H9 (cell line): ENCODE results near the gene KIF24. TPM values are rescaled to one million over a fixed set of nuclear protein-coding genes. Genes with fewer than 3 reads are reported as not detected.

ENCODE experiments used
- DNase-seq: peaks from one replicate; pipeline ENCODE4 v3.0.0-alpha.2; 2017
- H2AFZ ChIP-seq: one replicate; pipeline ENCODE4 v1.6.1; 2013; ENCODE audit warnings: mild to moderate bottlenecking, low read length, control low read depth, moderate library complexity
- H2AK5ac ChIP-seq: 2 replicates; pipeline ENCODE4 v1.6.1; 2013; ENCODE audit warnings: low read length, control low read depth, mixed read lengths; ENCODE audit not compliant: insufficient read length
- H2BK120ac ChIP-seq: one replicate; pipeline ENCODE4 v1.6.1; 2013; ENCODE audit warnings: low read depth, mild to moderate bottlenecking, low read length, control low read depth, inconsistent platforms; ENCODE audit not compliant: poor library complexity, severe bottlenecking
- H2BK12ac ChIP-seq: 2 replicates; pipeline ENCODE4 v1.6.1; 2013; ENCODE audit warnings: low read length, control low read depth, mixed read lengths, low read depth; ENCODE audit not compliant: insufficient read length
- H2BK15ac ChIP-seq: 2 replicates; pipeline ENCODE4 v1.6.1; 2013; ENCODE audit warnings: low read depth, low read length, control low read depth
- H2BK20ac ChIP-seq: one replicate; pipeline ENCODE4 v1.6.1; 2013; ENCODE audit warnings: low read depth, mild to moderate bottlenecking, low read length, control low read depth, inconsistent platforms; ENCODE audit not compliant: poor library complexity, severe bottlenecking
- H2BK5ac ChIP-seq: 2 replicates; pipeline ENCODE4 v1.6.1; 2013; ENCODE audit warnings: low read length, control low read depth, mixed read lengths; ENCODE audit not compliant: insufficient read length
- H3K14ac ChIP-seq: 2 replicates; pipeline ENCODE4 v1.6.1; 2013; ENCODE audit warnings: low read length, control low read depth; ENCODE audit not compliant: insufficient read depth
- H3K18ac ChIP-seq: 2 replicates; pipeline ENCODE4 v1.6.1; 2013; ENCODE audit warnings: low read depth, mild to moderate bottlenecking, mixed read lengths, low read length, control low read depth; ENCODE audit not compliant: insufficient read length
- H3K23ac ChIP-seq: 2 replicates; pipeline ENCODE4 v1.6.1; 2013; ENCODE audit warnings: low read length, control low read depth, mixed read lengths, low read depth; ENCODE audit not compliant: insufficient read length
- H3K23me2 ChIP-seq: 2 replicates; pipeline ENCODE4 v1.6.1; 2013; ENCODE audit warnings: low read depth, mild to moderate bottlenecking, mixed read lengths, low read length, control low read depth; ENCODE audit not compliant: insufficient read length, poor library complexity, severe bottlenecking
- H3K27ac ChIP-seq: 2 replicates; pipeline ENCODE4 v1.5.1; 2013; ENCODE audit warnings: low read length, control low read depth, mixed read lengths, low read depth; ENCODE audit not compliant: insufficient read length
- H3K27me3 ChIP-seq: 2 replicates; pipeline ENCODE4 v1.6.1; 2013; ENCODE audit warnings: low read length, control low read depth, inconsistent platforms; ENCODE audit not compliant: insufficient read depth
- H3K4ac ChIP-seq: 2 replicates; pipeline ENCODE4 v1.6.1; 2013; ENCODE audit warnings: low read depth, mild to moderate bottlenecking, control low read depth, inconsistent platforms, low read length, moderate library complexity
- H3K4me1 ChIP-seq: 2 replicates; pipeline ENCODE4 v1.6.1; 2013; ENCODE audit warnings: low read length, control low read depth, inconsistent platforms; ENCODE audit not compliant: insufficient read depth
- H3K4me2 ChIP-seq: 2 replicates; pipeline ENCODE4 v1.6.1; 2013; ENCODE audit warnings: low read length, control low read depth, mixed read lengths; ENCODE audit not compliant: insufficient read length, insufficient read depth
- H3K56ac ChIP-seq: 2 replicates; pipeline ENCODE4 v1.6.1; 2013; ENCODE audit warnings: low read depth, mild to moderate bottlenecking, mixed read lengths, low read length, control low read depth; ENCODE audit not compliant: insufficient read length
- H3K79me1 ChIP-seq: 2 replicates; pipeline ENCODE4 v1.6.1; 2013; ENCODE audit warnings: low read depth, mild to moderate bottlenecking, moderate library complexity, low read length, control low read depth, inconsistent platforms; ENCODE audit not compliant: insufficient read depth, poor library complexity, severe bottlenecking
- H3K79me2 ChIP-seq: 2 replicates; pipeline ENCODE4 v1.6.1; 2013; ENCODE audit warnings: low read length, control low read depth, inconsistent platforms; ENCODE audit not compliant: insufficient read depth
- H3K9ac ChIP-seq: 2 replicates; pipeline ENCODE4 v1.6.1; 2013; ENCODE audit warnings: low read length, control low read depth, mixed read lengths; ENCODE audit not compliant: insufficient read length; ENCODE audit errors: extremely low read depth
- H3K9me3 ChIP-seq: one replicate; pipeline ENCODE4 v1.6.1; 2013; ENCODE audit warnings: low read depth, low read length, inconsistent platforms; ENCODE audit not compliant: control insufficient read depth
- H3T11ph ChIP-seq: one replicate; pipeline ENCODE4 v1.6.1; 2013; ENCODE audit warnings: mild to moderate bottlenecking, low read length, control low read depth, inconsistent platforms
- H4K20me1 ChIP-seq: one replicate; pipeline ENCODE4 v1.6.1; 2013; ENCODE audit not compliant: control insufficient read depth, insufficient read length, insufficient read depth
- H4K5ac ChIP-seq: 2 replicates; pipeline ENCODE4 v1.6.1; 2013; ENCODE audit warnings: low read depth, mild to moderate bottlenecking, mixed read lengths, low read length, control low read depth; ENCODE audit not compliant: insufficient read length
- H4K8ac ChIP-seq: replicated peaks from 2 replicates; pipeline ENCODE4 v1.6.1; 2013; ENCODE audit warnings: low read length, control low read depth, mixed read lengths, low read depth; ENCODE audit not compliant: insufficient read length
- H4K91ac ChIP-seq: 2 replicates; pipeline ENCODE4 v1.6.1; 2013; ENCODE audit warnings: low read depth, mild to moderate bottlenecking, moderate library complexity, mixed read lengths, low read length, control low read depth; ENCODE audit not compliant: insufficient read length
- H3K27ac Mint-ChIP-seq, 3 experiments: 2 replicates in 2 of 3; 3 replicates in 1 of 3; pipeline ENCODE4 v1.8.0; 2020 to 2021; ENCODE audit warnings: mixed read lengths in 3 of 3, mild to moderate bottlenecking in 1 of 3, moderate library complexity in 1 of 3
- H3K27me3 Mint-ChIP-seq: 2 replicates; pipeline ENCODE4 v1.8.0; 2021; ENCODE audit warnings: low read depth, mild to moderate bottlenecking, moderate library complexity, mixed read lengths
- H3K36me3 Mint-ChIP-seq, 3 experiments: 2 replicates in 2 of 3; 3 replicates in 1 of 3; pipeline ENCODE4 v1.8.0; 2020 to 2021; ENCODE audit warnings: low read depth in 3 of 3, mixed read lengths in 3 of 3; ENCODE audit not compliant: insufficient read depth in 1 of 3
- H3K4me1 Mint-ChIP-seq, 2 experiments: 2 replicates each; pipeline ENCODE4 v1.8.0; 2020; ENCODE audit warnings: mixed read lengths in 2 of 2
- H3K4me3 Mint-ChIP-seq, 2 experiments: 2 replicates in 1 of 2; 3 replicates in 1 of 2; pipeline ENCODE4 v1.8.0; 2020 to 2021; ENCODE audit warnings: mild to moderate bottlenecking in 2 of 2, mixed read lengths in 2 of 2, moderate library complexity in 1 of 2
- H3K9me3 Mint-ChIP-seq, 2 experiments: 2 replicates in 1 of 2; 3 replicates in 1 of 2; pipeline ENCODE4 v1.8.0; 2020; ENCODE audit warnings: mild to moderate bottlenecking in 2 of 2, mixed read lengths in 2 of 2, moderate library complexity in 1 of 2
- WGBS: extraction: QIAGEN DNeasy Blood & Tissue Kit; methylation state at CpG from one replicate; pipeline ENCODE4 v1.1.7; 2013; ENCODE audit warnings: missing lambda C conversion rate, low lambda C conversion rate, mixed read lengths; ENCODE audit not compliant: insufficient read length; ENCODE audit errors: extremely low coverage; 5-methylcytosine and 5-hydroxymethylcytosine counted together
- total RNA-seq: library from RNA; stranded (reverse); gene quantifications from 2 replicates; pipeline ENCODE4 v1.2.1, GENCODE V29; 2021
- TF ChIP-seq, protein P1 (sequence below): fragments of 200-600 bp; sonication (generic); conservative IDR thresholded peaks from 3 replicates; pipeline ENCODE4 v1.8.0; 2021; ENCODE audit warnings: antibody characterized with exemption, mild to moderate bottlenecking

Gene KIF24
- total RNA-seq, 1 experiment from 2014 or later: 4.0 TPM

DNA sequence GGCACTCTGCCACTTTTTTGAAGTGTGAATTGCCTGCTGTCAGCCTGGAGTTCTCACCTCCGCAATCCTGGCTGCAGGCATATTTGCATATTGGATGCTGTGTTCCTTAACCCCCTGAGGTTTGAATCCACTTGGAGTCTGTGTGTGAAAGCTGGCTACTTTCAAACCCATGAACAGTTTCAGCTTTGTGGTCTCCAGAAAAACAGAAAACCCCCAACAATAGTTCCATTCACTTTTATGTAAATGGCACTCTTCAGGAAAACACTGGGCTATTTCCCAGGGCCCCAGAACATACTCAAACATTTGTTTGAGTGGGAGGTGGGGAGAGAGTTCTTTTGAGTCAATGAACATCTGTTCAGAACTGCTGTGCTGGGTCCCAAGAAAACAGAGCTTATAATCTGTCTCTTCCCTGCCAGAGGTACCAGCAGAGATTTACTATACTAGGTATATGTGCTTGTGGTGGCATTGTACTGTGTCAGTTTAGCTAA, 5.3 kb upstream of the KIF24 start:
- Histone ChIP-seq H3K27me3 (no peaks in the 10 kb centered on the region), H2BK5ac (no peak overlapping the region), H3K27ac (peak overlapping the region; percentile 16), H2BK15ac (no peak overlapping the region), H3K18ac (no peak overlapping the region), H2BK12ac (no peak overlapping the region), H3K4ac (no peak overlapping the region), H4K5ac (no peak overlapping the region), H3K23me2 (no peaks in the 10 kb centered on the region), H3K23ac (no peak overlapping the region), H3K4me1 (peaks cover 8% of the 10 kb centered on the region; the same call in 1 of the 2 replicates), H2AFZ (no peak overlapping the region), H3K9ac (peak overlapping the region; percentile 41), H4K8ac (no peak overlapping the region), H4K91ac (no peak overlapping the region), H3K79me1 (no peaks in the 10 kb centered on the region), H3K9me3 (no peaks in the 10 kb centered on the region), H2BK20ac (no peak overlapping the region), H3K14ac (no peak overlapping the region), H3T11ph (no peak overlapping the region), H3K4me2 (peak overlapping the region; percentile 17), H4K20me1 (no peaks in the 10 kb centered on the region), H3K79me2 (no peaks in the 10 kb centered on the region), H3K56ac (no peak overlapping the region), H2BK120ac (no peak overlapping the region), H2AK5ac (no peak overlapping the region)
- Mint-ChIP-seq H3K27ac (peak overlapping the region; percentile 1 to 23 (median 20); a peak in 5 of 7 replicates), H3K36me3 (peaks cover 2 to 10% (median 9%) of the 10 kb centered on the region in 3 experiments; a peak in 6 of 7 replicates), H3K4me3 (peak overlapping the region in 1 of 2 experiments; percentile 1; a peak in 3 of 5 replicates), H3K27me3 (no peaks in the 10 kb centered on the region), H3K9me3 (peaks cover 0 to 3% of the 10 kb centered on the region in 2 experiments; a peak in 1 of 5 replicates), H3K4me1 (peaks cover 33 to 36% of the 10 kb centered on the region in 2 experiments)
- no CpG with 5 or more reads among the region's 1 CpG for WGBS
- no peak for DNase-seq
- TF ChIP-seq, protein P1, sequence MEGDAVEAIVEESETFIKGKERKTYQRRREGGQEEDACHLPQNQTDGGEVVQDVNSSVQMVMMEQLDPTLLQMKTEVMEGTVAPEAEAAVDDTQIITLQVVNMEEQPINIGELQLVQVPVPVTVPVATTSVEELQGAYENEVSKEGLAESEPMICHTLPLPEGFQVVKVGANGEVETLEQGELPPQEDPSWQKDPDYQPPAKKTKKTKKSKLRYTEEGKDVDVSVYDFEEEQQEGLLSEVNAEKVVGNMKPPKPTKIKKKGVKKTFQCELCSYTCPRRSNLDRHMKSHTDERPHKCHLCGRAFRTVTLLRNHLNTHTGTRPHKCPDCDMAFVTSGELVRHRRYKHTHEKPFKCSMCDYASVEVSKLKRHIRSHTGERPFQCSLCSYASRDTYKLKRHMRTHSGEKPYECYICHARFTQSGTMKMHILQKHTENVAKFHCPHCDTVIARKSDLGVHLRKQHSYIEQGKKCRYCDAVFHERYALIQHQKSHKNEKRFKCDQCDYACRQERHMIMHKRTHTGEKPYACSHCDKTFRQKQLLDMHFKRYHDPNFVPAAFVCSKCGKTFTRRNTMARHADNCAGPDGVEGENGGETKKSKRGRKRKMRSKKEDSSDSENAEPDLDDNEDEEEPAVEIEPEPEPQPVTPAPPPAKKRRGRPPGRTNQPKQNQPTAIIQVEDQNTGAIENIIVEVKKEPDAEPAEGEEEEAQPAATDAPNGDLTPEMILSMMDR: no peak
